Trophoblast cell (in vitro differentiated cells and primary cell): ENCODE results near the gene PSTPIP1.

ENCODE experiments used
- DNase-seq, 2 donors: peaks; one replicate each; pipeline ENCODE4 v3.0.0-alpha.2; 2016
- H2AFZ ChIP-seq: 2 replicates; pipeline ENCODE4 v1.6.1; 2013; ENCODE audit warnings: low read length, moderate library complexity, mild to moderate bottlenecking; ENCODE audit not compliant: insufficient read depth, poor library complexity
- H2AK5ac ChIP-seq: 2 replicates; pipeline ENCODE4 v1.6.1; 2013; ENCODE audit warnings: mild to moderate bottlenecking, low read length
- H2BK120ac ChIP-seq: 2 replicates; pipeline ENCODE4 v1.6.1; 2013; ENCODE audit warnings: low read length, mild to moderate bottlenecking, moderate library complexity; ENCODE audit not compliant: insufficient read depth, poor library complexity
- H2BK12ac ChIP-seq: 2 replicates; pipeline ENCODE4 v1.6.1; 2013; ENCODE audit warnings: mild to moderate bottlenecking, low read length, moderate library complexity
- H2BK5ac ChIP-seq: 2 replicates; pipeline ENCODE4 v1.6.1; 2013; ENCODE audit warnings: low read length, low read depth, moderate library complexity, mild to moderate bottlenecking; ENCODE audit not compliant: poor library complexity
- H3K14ac ChIP-seq: 2 replicates; pipeline ENCODE4 v1.6.1; 2013; ENCODE audit warnings: mild to moderate bottlenecking, low read length
- H3K18ac ChIP-seq: 2 replicates; pipeline ENCODE4 v1.6.1; 2013; ENCODE audit warnings: mild to moderate bottlenecking, low read length
- H3K23ac ChIP-seq: 2 replicates; pipeline ENCODE4 v1.6.1; 2013; ENCODE audit warnings: low read length
- H3K27ac ChIP-seq: 2 replicates; pipeline ENCODE4 v1.5.1; 2013; ENCODE audit warnings: low read depth, mild to moderate bottlenecking, inconsistent platforms, low read length, moderate library complexity
- H3K27me3 ChIP-seq: 2 replicates; pipeline ENCODE4 v1.6.1; 2013; ENCODE audit warnings: inconsistent platforms, mild to moderate bottlenecking, low read length, moderate library complexity; ENCODE audit not compliant: insufficient read depth
- H3K36me3 ChIP-seq, 2 experiments: 1 replicate in 1 of 2; 2 replicates in 1 of 2; pipeline ENCODE4 v1.6.1; 2013; ENCODE audit warnings: low read length in 2 of 2, mild to moderate bottlenecking in 2 of 2, moderate library complexity in 1 of 2; ENCODE audit not compliant: insufficient read depth in 2 of 2, control insufficient read depth in 1 of 2
- H3K4ac ChIP-seq: 2 replicates; pipeline ENCODE4 v1.6.1; 2013; ENCODE audit warnings: low read depth, mild to moderate bottlenecking, low read length, moderate library complexity
- H3K4me1 ChIP-seq, 2 experiments: 1 replicate in 1 of 2; 2 replicates in 1 of 2; pipeline ENCODE4 v1.6.1; 2013; ENCODE audit warnings: low read length in 2 of 2, mild to moderate bottlenecking in 2 of 2, moderate library complexity in 1 of 2; ENCODE audit not compliant: insufficient read depth in 2 of 2, control insufficient read depth in 1 of 2
- H3K4me2 ChIP-seq: 2 replicates; pipeline ENCODE4 v1.6.1; 2013; ENCODE audit warnings: inconsistent platforms, mild to moderate bottlenecking, low read length, moderate library complexity
- H3K4me3 ChIP-seq: 2 replicates; pipeline ENCODE4 v1.5.1; 2013; ENCODE audit warnings: mild to moderate bottlenecking, low read depth, low read length, inconsistent platforms
- H3K79me1 ChIP-seq: one replicate; pipeline ENCODE4 v1.6.1; 2013; ENCODE audit warnings: low read length
- H3K79me2 ChIP-seq: 2 replicates; pipeline ENCODE4 v1.6.1; 2013; ENCODE audit warnings: low read length, mild to moderate bottlenecking; ENCODE audit not compliant: control insufficient read depth, insufficient read depth, poor library complexity
- H3K9ac ChIP-seq: 2 replicates; pipeline ENCODE4 v1.6.1; 2013; ENCODE audit warnings: mild to moderate bottlenecking, low read length
- H3K9me3 ChIP-seq: 2 replicates; pipeline ENCODE4 v1.6.1; 2013; ENCODE audit warnings: low read depth, mild to moderate bottlenecking, control low read depth, inconsistent platforms, low read length; ENCODE audit not compliant: insufficient read depth
- H4K12ac ChIP-seq: 2 replicates; pipeline ENCODE4 v1.6.1; 2013; ENCODE audit warnings: low read depth, mild to moderate bottlenecking, low read length, moderate library complexity
- H4K8ac ChIP-seq: 2 replicates; pipeline ENCODE4 v1.6.1; 2013; ENCODE audit warnings: low read depth, mild to moderate bottlenecking, low read length, moderate library complexity
- H4K91ac ChIP-seq: one replicate; pipeline ENCODE4 v1.6.1; 2013; ENCODE audit warnings: low read depth, mild to moderate bottlenecking, low read length, moderate library complexity
- WGBS: extraction: QIAGEN DNeasy Blood & Tissue Kit; methylation state at CpG from one replicate; pipeline ENCODE4 v1.1.7; 2013; ENCODE audit warnings: missing lambda C conversion rate; ENCODE audit not compliant: insufficient read length, insufficient coverage; ENCODE audit errors: extremely low coverage; 5-methylcytosine and 5-hydroxymethylcytosine counted together

PSTPIP1 gene

DNA sequence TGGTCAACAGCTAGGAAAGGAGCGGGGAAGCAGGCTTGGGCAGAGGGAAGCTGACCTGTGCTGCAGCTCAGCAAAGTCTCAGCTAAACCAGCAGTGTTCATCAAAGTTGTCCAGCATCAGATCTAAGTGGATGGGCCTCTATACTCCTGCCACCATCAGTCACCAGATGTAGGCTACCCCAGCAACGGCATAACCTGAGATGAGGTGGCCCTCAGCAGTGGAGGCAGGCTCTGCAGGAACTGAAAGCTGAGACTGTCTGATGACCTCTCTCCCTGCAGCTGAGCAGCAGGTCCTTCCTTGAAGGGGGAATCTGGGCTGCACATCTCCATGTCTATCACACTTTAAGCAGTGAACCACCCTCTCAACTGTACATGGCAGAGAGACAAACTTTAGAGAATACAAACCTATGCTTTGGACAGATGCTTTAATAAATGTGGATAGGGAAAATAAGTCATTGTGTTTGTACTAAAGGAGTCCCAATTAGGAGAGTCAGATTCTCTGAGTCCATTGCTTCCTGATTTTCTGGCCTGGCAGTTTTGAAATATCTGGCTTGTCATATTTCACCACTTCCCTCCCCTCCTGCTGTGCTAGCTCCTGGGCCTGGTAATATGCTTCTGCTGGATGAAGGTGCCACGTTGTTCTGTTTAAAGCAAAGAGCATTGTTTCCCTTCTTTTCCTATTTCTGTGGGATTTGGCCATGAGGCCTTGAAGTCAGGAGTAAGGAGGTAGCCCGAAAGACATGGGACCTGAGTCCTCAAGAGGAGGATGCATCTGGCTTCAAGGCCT is 11.1 kb upstream of the PSTPIP1 start:
- Histone ChIP-seq H4K91ac (no peak overlapping the region), H3K4ac (no peak overlapping the region), H3K4me3 (no peak overlapping the region), H3K4me1 (no peaks in the 10 kb centered on the region), H2AK5ac (no peak overlapping the region), H4K12ac (no peak overlapping the region), H2AFZ (no peak overlapping the region), H3K9me3 (peaks cover 5% of the 10 kb centered on the region), H3K27me3 (no peaks in the 10 kb centered on the region), H3K79me2 (no peaks in the 10 kb centered on the region), H3K18ac (no peak overlapping the region), H3K79me1 (no peaks in the 10 kb centered on the region), H2BK5ac (no peak overlapping the region), H3K9ac (no peak overlapping the region), H2BK12ac (no peak overlapping the region), H3K23ac (peak overlapping the region; percentile 5), H3K4me2 (no peak overlapping the region), H4K8ac (no peak overlapping the region), H3K14ac (no peak overlapping the region), H2BK120ac (no peak overlapping the region), H3K36me3 (no peaks in the 10 kb centered on the region), H3K27ac (no peak overlapping the region)
- WGBS: no CpG with 5 or more reads among the region's 4 CpGs
- DNase-seq: no peak

GRCh38 chr15:76986743-76987142 is 8.2 kb upstream of the PSTPIP1 start:
- Histone ChIP-seq H2AFZ (no peak overlapping the region), H2BK120ac (no peak overlapping the region), H4K8ac (no peak overlapping the region), H4K12ac (no peak overlapping the region), H4K91ac (no peak overlapping the region), H3K9me3 (no peaks in the 10 kb centered on the region), H3K23ac (no peak overlapping the region), H3K4me1 (no peaks in the 10 kb centered on the region), H3K14ac (no peak overlapping the region), H3K18ac (no peak overlapping the region), H3K79me1 (no peaks in the 10 kb centered on the region), H3K4ac (no peak overlapping the region), H3K79me2 (no peaks in the 10 kb centered on the region), H3K27ac (no peak overlapping the region), H3K4me3 (no peak overlapping the region), H2BK12ac (no peak overlapping the region), H3K27me3 (no peaks in the 10 kb centered on the region), H3K9ac (no peak overlapping the region), H2AK5ac (no peak overlapping the region), H2BK5ac (no peak overlapping the region), H3K4me2 (no peak overlapping the region), H3K36me3 (no peaks in the 10 kb centered on the region)
- no CpG with 5 or more reads among the region's 3 CpGs for WGBS
- DNase-seq: no peak

GRCh38 chr15:76987276-76987675 is 7.7 kb upstream of the PSTPIP1 start:
- Histone ChIP-seq H4K91ac (no peak overlapping the region), H3K4me2 (no peak overlapping the region), H3K23ac (no peak overlapping the region), H3K18ac (no peak overlapping the region), H3K4me1 (no peaks in the 10 kb centered on the region), H3K27me3 (no peaks in the 10 kb centered on the region), H2BK120ac (no peak overlapping the region), H3K27ac (no peak overlapping the region), H3K14ac (no peak overlapping the region), H4K8ac (no peak overlapping the region), H3K79me2 (no peaks in the 10 kb centered on the region), H2BK5ac (no peak overlapping the region), H2AK5ac (no peak overlapping the region), H3K9ac (no peak overlapping the region), H2AFZ (no peak overlapping the region), H3K4ac (no peak overlapping the region), H3K9me3 (no peaks in the 10 kb centered on the region), H3K36me3 (no peaks in the 10 kb centered on the region), H3K79me1 (no peaks in the 10 kb centered on the region), H3K4me3 (no peak overlapping the region), H4K12ac (no peak overlapping the region), H2BK12ac (no peak overlapping the region)
- no peak for DNase-seq
- no CpG with 5 or more reads among the region's 6 CpGs for WGBS

DNA sequence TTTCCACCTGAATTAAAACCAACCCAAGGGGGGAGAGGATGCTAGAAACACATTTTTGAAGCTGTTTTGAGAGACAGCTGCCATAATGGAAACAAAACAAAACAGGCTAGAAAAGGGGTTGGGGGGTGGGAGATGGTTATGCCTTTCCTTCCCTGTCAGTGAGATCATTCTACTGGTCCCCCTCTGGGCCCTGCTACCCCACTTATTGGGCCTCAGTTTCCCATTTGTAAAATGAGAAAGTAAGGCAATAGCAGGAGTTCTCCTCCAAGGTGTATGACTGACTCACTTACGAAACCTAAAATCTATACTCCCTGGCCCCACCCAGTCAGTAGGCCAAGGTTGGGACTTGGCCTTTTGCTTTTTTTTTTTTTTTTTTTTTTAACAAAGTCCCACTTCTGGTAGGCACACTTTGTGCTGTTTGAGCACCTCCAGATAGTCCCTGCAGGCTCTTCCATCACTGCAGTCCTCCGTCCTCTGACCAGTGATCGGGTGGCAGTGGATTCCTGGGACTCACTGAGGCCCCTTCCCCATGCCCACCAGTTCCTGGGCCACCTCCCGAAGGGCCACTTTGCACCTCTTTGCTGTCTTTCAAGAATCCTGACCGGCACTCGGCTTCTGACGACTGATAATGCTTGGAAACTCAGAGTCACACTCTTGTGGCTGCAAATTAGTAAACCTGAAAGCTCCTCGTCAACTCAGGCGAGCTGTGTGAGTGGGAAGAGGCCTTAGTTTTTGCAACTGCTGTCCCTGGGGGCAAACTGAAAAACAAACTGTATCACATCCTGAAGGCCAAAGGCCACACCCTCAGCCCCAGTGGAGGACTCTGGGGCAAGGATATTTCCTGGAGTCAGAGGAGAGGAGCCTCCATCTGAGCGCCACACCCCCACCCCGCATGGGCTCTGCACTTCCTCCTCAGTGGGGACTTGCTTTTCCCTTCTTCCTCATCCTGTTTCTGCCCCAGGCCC is 6.7 kb upstream of the PSTPIP1 start:
- DNase-seq: no peak

More for the DNA sequence above, 6.7 kb upstream of the PSTPIP1 start:
- no peaks in the 10 kb centered on the region for H3K27me3 ChIP-seq
- no peaks in the 10 kb centered on the region for H3K4me1 ChIP-seq
- H2BK5ac ChIP-seq: no peak overlapping the region
- no peak overlapping the region for H4K91ac ChIP-seq
- H3K4me2 ChIP-seq: no peak overlapping the region
- no peak overlapping the region for H2AK5ac ChIP-seq
- no peak overlapping the region for H3K14ac ChIP-seq
- no peak overlapping the region for H3K4me3 ChIP-seq
- H3K36me3 ChIP-seq: no peaks in the 10 kb centered on the region
- no peak overlapping the region for H4K8ac ChIP-seq
- H2AFZ ChIP-seq: no peak overlapping the region
- H4K12ac ChIP-seq: no peak overlapping the region
- no peak overlapping the region for H3K18ac ChIP-seq
- no peak overlapping the region for H3K4ac ChIP-seq
- no peaks in the 10 kb centered on the region for H3K79me2 ChIP-seq
- H2BK12ac ChIP-seq: no peak overlapping the region
- no peaks in the 10 kb centered on the region for H3K79me1 ChIP-seq
- H3K9me3 ChIP-seq: no peaks in the 10 kb centered on the region
- H3K27ac ChIP-seq: no peak overlapping the region
- no peak overlapping the region for H2BK120ac ChIP-seq
- WGBS: no CpG with 5 or more reads among the region's 11 CpGs
- H3K9ac ChIP-seq: no peak overlapping the region
- no peak overlapping the region for H3K23ac ChIP-seq
